Renal pelvis (tissue), 4 donors: ENCODE measurements around the gene CDKN2C. TPM values are rescaled to one million over a fixed set of nuclear protein-coding genes. Genes with fewer than 3 reads are reported as not detected.

Experiments used
- DNase-seq: peaks from one replicate; pipeline ENCODE4 v3.0.0-alpha.2; 2013
- polyA plus RNA-seq, 3 donors: library from polyadenylated mRNA; unstranded; fragments of 120-200 nt; gene quantifications; one replicate each; pipeline ENCODE4 v1.2.1, GENCODE V29; 2013; ENCODE audit not compliant: insufficient read length in 3 of 3

The CDKN2C gene
- polyA plus RNA-seq, 3 donors: 6.9 to 10.5 (median 10.1) TPM

- DNase-seq: no peak
Measured at GRCh38 chr1:51019811-51020210, 49.8 kb downstream of the CDKN2C start.

Other genes starting within 250 kb of the CDKN2C start
- gene FAF1, start 10.0 kb upstream of the CDKN2C start, polyA plus RNA-seq: 10 to 100 TPM; 52.6 to 64.8 (median 58.6) TPM
- gene C1orf185, start 132.0 kb downstream of the CDKN2C start, polyA plus RNA-seq: not detected